Ovary (tissue), 9 donors: Measurements from ENCODE around the gene NMT2. TPM values are rescaled to one million over a fixed set of nuclear protein-coding genes. Genes with fewer than 3 reads are reported as not detected.
A peak's percentile ranks its signal among the peaks of the same experiment; 100 is the strongest.

Experiments
- DNase-seq, 5 donors: peaks; one replicate each; pipeline ENCODE4 v3.0.0-alpha.2; 2019 to 2020
- H3K27ac ChIP-seq, 2 donors: fragments of 200-600 bp; one replicate each; pipeline versions ENCODE4 v1.5.1 to v1.8.0; 2019 to 2022
- H3K27me3 ChIP-seq: fragments of 200-600 bp; one replicate; pipeline ENCODE4 v1.8.0; 2022
- H3K36me3 ChIP-seq: fragments of 200-600 bp; sonication (generic); one replicate; pipeline ENCODE4 v1.5.1; 2019
- H3K4me1 ChIP-seq: one replicate; pipeline ENCODE4 v1.8.1; 2013; ENCODE audit warnings: mild to moderate bottlenecking, moderate library complexity; ENCODE audit not compliant: insufficient read depth
- H3K4me3 ChIP-seq: fragments of 200-600 bp; sonication (generic); one replicate; pipeline ENCODE4 v1.5.1; 2017
- H3K9me3 ChIP-seq, 2 donors: fragments of 200-600 bp in 1 of 2; sonication (generic) in 1 of 2; one replicate each; pipeline versions ENCODE4 v1.5.1 to v1.8.1; 2013 to 2019; ENCODE audit warnings: mild to moderate bottlenecking in 1 of 2, moderate library complexity in 1 of 2
- EP300 ChIP-seq: sonication (generic); formaldehyde crosslinking; IDR thresholded peaks from one replicate; pipeline ENCODE4 v1.6.1; 2017; ENCODE audit warnings: antibody characterized with exemption
- POLR2A ChIP-seq: fragments of 450-650 bp; IDR thresholded peaks from one replicate; pipeline ENCODE4 v1.6.1; 2017; ENCODE audit warnings: antibody characterized with exemption, mild to moderate bottlenecking, moderate library complexity
- WGBS, 3 donors: extraction: QIAGEN DNeasy Blood & Tissue Kit in 1 of 3; methylation state at CpG; one replicate each; pipeline versions ENCODE4 v1.1.5 to v1.1.7; 2013 to 2017; 5-methylcytosine and 5-hydroxymethylcytosine counted together
- intact Hi-C, 4 donors: fragments of 100-400 bp; cut with DNase I; formaldehyde crosslinking; loops; one replicate each; pipeline versions ENCODE4 v1.11.0 to v1.15.1; 2022 to 2023
- polyA plus RNA-seq, 2 donors: library from polyadenylated mRNA; stranded (reverse); fragments of 200-250 nt in 1 of 2; fragments of 350-450 nt in 1 of 2; fragmentation: Illumina TruSeq in 1 of 2; extraction: RNeasy Lipid Tissue Mini Kit (QIAGEN cat#74804) in 1 of 2; gene quantifications; one replicate each; pipeline ENCODE4 v1.2.3, GENCODE V29; 2013 to 2014
- total RNA-seq, 7 donors: library from RNA; depleted of rRNA in 2 of 7; stranded (reverse); fragments of >200 nt in 2 of 7; fragmentation: NEBNext Ultra II Directional in 3 of 7; extraction: Animal tissue kit (Norgen Biotek cat#: 25700) in 3 of 7; gene quantifications; one replicate each; pipeline versions ENCODE4 v1.1.0 to v1.2.4, GENCODE V29; 2016 to 2023
- TF ChIP-seq, protein P1 (sequence below), 3 donors: fragments of 450-650 bp in 2 of 3; fragments of 200-600 bp in 1 of 3; IDR thresholded peaks; one replicate each; pipeline versions ENCODE4 v1.5.1 to v1.8.0; 2016 to 2022; ENCODE audit warnings: antibody characterized with exemption in 3 of 3, mild to moderate bottlenecking in 1 of 3
- donor health status: DM: no; HTN: no; CAD: no; lungs with moderate emphysema.
- donor health status: DM: no; HTN: no; CAD: no.
- donor health status: Bipolar disorder and iron deficiency.
- donor health status: DM: yes; HTN: yes; CAD: no.
- donor health status: DM: no; HTN: no; CAD: no.
- donor health status: DM: yes; HTN: yes; CAD: no.

Gene NMT2
- total and polyA plus RNA-seq, 9 donors, result 11.5 to 30.3 (median 25.8) TPM

DNA sequence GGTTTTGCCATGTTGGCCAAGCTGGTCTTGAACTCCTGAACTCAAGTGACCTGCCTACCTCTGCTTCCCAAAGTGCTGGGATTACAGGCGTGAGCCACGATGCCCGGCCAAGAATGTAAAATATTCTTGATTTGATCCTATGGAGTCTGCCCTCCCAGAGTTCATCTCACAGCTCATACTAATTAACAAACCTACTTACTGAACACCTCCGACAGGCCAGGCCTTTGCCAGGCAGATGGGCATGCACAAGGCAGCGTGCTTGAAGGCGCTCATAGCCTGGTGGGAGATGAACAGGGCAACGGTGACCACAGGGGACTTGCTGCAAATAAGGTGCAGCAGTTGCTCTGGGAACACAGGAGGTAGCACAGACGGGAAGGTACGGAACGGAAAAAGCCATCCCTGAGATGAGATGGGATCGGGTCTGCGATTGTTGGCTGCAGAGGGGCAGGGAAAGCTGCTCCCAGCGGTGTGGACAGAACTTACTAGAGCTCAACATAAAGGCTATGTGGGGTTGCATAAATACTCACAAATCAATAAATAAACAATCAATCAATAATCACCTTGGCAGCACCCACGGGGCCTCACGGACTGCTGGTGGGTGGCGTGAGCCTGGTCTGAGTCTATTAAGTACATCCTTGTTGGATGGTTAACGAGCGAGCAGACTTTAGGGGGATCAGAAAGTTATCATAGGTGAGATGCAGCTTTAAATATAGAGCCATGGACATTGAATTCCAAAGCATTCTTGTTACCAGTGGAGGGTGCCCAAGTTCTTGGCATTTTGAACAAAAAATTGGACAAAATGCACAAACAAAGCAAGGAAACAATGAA lies 84.6 kb downstream of the NMT2 start:
- Histone ChIP-seq H3K4me3 (peak overlapping the region; percentile 46), H3K9me3 (no peaks in the 10 kb centered on the region), H3K4me1 (peaks cover 7% of the 10 kb centered on the region), H3K27me3 (no peaks in the 10 kb centered on the region), H3K36me3 (no peaks in the 10 kb centered on the region), H3K27ac (peak overlapping the region; percentile 54)
- TF ChIP-seq, protein P1, sequence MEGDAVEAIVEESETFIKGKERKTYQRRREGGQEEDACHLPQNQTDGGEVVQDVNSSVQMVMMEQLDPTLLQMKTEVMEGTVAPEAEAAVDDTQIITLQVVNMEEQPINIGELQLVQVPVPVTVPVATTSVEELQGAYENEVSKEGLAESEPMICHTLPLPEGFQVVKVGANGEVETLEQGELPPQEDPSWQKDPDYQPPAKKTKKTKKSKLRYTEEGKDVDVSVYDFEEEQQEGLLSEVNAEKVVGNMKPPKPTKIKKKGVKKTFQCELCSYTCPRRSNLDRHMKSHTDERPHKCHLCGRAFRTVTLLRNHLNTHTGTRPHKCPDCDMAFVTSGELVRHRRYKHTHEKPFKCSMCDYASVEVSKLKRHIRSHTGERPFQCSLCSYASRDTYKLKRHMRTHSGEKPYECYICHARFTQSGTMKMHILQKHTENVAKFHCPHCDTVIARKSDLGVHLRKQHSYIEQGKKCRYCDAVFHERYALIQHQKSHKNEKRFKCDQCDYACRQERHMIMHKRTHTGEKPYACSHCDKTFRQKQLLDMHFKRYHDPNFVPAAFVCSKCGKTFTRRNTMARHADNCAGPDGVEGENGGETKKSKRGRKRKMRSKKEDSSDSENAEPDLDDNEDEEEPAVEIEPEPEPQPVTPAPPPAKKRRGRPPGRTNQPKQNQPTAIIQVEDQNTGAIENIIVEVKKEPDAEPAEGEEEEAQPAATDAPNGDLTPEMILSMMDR (IDR thresholded peaks at IDR 0.05), result no peak
- no peak for TF ChIP-seq POLR2A
- TF ChIP-seq EP300, result no peak
- intact Hi-C loops, result loop anchor here in 1 of 4 donors (10.0 kb wide), 1 partner anchor 291 kb away; the partner anchor contains the start of gene FAM171A1
- 31 to 45% (median 31%) methylated on average over 18 of the region's 18 CpGs for WGBS, 3 donors
- no peak for DNase-seq

DNA sequence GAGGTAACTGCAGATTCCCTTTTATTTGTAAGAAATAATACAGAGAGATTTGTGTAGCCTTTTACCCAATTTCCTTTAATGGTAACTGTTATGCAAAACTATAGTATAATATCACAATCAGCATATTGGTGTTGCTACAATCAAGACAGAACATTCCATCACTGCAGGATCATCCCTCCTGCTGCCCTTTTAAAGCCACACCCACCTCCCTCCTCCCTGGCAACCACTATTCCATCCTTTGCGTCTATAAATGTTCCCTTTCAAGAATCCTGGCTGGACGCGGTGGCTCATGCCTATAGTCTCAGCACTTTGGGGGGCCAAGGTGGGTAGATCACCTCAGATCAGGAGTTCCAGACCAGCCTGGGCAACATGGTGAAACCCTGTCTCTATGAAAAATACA lies 93.1 kb downstream of the NMT2 start:
- WGBS, 3 donors, result 90 to 94% (median 94%) methylated on average over 3 of the region's 3 CpGs
- no peaks in the 10 kb centered on the region for H3K36me3 ChIP-seq
- intact Hi-C loops, result no loop called here

DNA sequence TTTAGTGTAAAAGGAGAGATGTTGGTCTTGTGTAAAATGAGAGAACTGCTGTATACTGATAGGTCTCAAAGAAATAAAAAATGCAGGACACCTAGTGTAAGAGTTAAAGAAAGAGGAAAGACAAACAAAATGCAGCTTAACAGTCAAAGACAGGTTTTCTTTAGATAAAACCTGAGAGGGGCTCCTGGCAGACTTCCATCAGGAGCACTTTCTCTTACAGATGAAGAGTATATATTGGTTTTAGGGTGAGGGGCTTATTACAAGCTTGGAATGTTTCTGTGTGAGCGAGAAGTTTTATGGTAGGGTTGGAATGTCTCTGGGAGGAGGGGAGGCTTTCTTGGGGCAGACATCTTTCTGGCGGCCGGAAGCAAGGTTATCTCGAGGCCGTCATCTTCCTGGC lies 96.1 kb downstream of the NMT2 start:
- TF ChIP-seq, protein P1 (IDR thresholded peaks at IDR 0.05), result no peak
- no peak for TF ChIP-seq EP300
- Histone ChIP-seq H3K36me3 (no peaks in the 10 kb centered on the region), H3K4me3 (no peak overlapping the region), H3K27ac (no peak overlapping the region), H3K27me3 (no peaks in the 10 kb centered on the region), H3K4me1 (no peaks in the 10 kb centered on the region), H3K9me3 (no peaks in the 10 kb centered on the region)
- no peak for DNase-seq
- intact Hi-C loops, result no loop called here
- 87 to 89% (median 88%) methylated on average over 5 of the region's 5 CpGs for WGBS, 3 donors

More for the DNA sequence above, 93.1 kb downstream of the NMT2 start:
- Histone ChIP-seq H3K27ac (no peak overlapping the region), H3K27me3 (no peaks in the 10 kb centered on the region), H3K4me3 (no peak overlapping the region), H3K9me3 (no peaks in the 10 kb centered on the region), H3K4me1 (no peaks in the 10 kb centered on the region)
- TF ChIP-seq POLR2A, result no peak
- TF ChIP-seq, protein P1 (IDR thresholded peaks at IDR 0.05), result no peak
- TF ChIP-seq EP300, result no peak
- DNase-seq, result no peak

DNA sequence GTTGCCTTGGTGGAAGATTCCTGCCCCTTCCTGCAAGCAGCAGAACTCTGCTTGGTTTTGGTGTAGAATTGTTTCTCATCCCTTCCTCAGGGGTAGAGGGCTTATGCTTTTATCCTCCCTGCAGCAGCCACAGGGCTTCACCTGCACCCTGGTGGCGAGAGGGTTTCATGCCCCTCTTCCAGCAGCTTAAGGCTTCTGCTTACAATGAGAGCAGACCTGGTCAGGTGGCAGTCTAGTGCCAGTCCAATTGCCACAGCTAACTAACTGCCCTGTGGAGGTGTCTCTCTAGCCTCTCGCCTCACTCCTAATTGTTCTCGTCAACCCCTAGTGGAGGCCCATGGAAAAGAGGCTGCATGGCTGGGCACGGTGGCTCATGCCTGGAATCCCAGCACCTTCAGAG lies 99.3 kb downstream of the NMT2 start:
- DNase-seq, result no peak
- Histone ChIP-seq H3K27me3 (no peaks in the 10 kb centered on the region), H3K27ac (no peak overlapping the region), H3K9me3 (no peaks in the 10 kb centered on the region), H3K4me1 (no peaks in the 10 kb centered on the region), H3K4me3 (no peak overlapping the region), H3K36me3 (no peaks in the 10 kb centered on the region)
- TF ChIP-seq, protein P1 (IDR thresholded peaks at IDR 0.05), result no peak
- TF ChIP-seq EP300, result no peak
- no peak for TF ChIP-seq POLR2A
- WGBS, 3 donors, result 65 to 76% (median 71%) methylated on average over 4 of the region's 4 CpGs
- intact Hi-C loops, result no loop called here
